NCI-H187 (cell line): ENCODE measurements around the gene SHOC2.

Experiments used
- DNase-seq, 2 experiments: peaks; one replicate each; lab custom pipeline; 2025; lab: John Stamatoyannopoulos, UW

SHOC2 gene

GRCh38 chr10:110946496-110946895 is 27.1 kb downstream of the SHOC2 start:
- DNase-seq, result no peak

GRCh38 chr10:110947061-110947595 is 27.7 kb downstream of the SHOC2 start:
- no peak for DNase-seq

- DNase-seq, result no peak
Measured at GRCh38 chr10:110951381-110951780, 32.0 kb downstream of the SHOC2 start.

- no peak for DNase-seq
Measured at GRCh38 chr10:110957606-110958005, 38.2 kb downstream of the SHOC2 start.

- no peak for DNase-seq
Measured at GRCh38 chr10:110959379-110960332, 40.3 kb downstream of the SHOC2 start.

- DNase-seq, result no peak
Measured at GRCh38 chr10:110960333-110960712, 40.9 kb downstream of the SHOC2 start.

GRCh38 chr10:110962443-110962842 is 43.0 kb downstream of the SHOC2 start:
- no peak for DNase-seq

GRCh38 chr10:110963162-110963561 is 43.8 kb downstream of the SHOC2 start:
- DNase-seq, result no peak

- DNase-seq, result no peak
Measured at GRCh38 chr10:110964681-110965080, 45.3 kb downstream of the SHOC2 start.

GRCh38 chr10:110965216-110965615 is 45.8 kb downstream of the SHOC2 start:
- DNase-seq, result no peak

- DNase-seq, result no peak
Measured at GRCh38 chr10:110966146-110966545, 46.7 kb downstream of the SHOC2 start.

GRCh38 chr10:110967009-110967630 is 47.7 kb downstream of the SHOC2 start:
- no peak for DNase-seq

GRCh38 chr10:110967645-110968044 is 48.2 kb downstream of the SHOC2 start:
- DNase-seq, result no peak

- no peak for DNase-seq
Measured at GRCh38 chr10:110969183-110969582, 49.8 kb downstream of the SHOC2 start.

GRCh38 chr10:110971638-110972037 is 52.2 kb downstream of the SHOC2 start:
- no peak for DNase-seq

GRCh38 chr10:110972231-110973134 is 53.1 kb downstream of the SHOC2 start:
- no peak for DNase-seq

GRCh38 chr10:110973400-110973799 is 54.0 kb downstream of the SHOC2 start:
- no peak for DNase-seq

- no peak for DNase-seq
Measured at GRCh38 chr10:110976577-110976976, 57.2 kb downstream of the SHOC2 start.

GRCh38 chr10:110977662-110978061 is 58.3 kb downstream of the SHOC2 start:
- DNase-seq, result no peak

GRCh38 chr10:110978204-110978603 is 58.8 kb downstream of the SHOC2 start:
- DNase-seq, result no peak

- no peak for DNase-seq
Measured at GRCh38 chr10:110979611-110980010, 60.2 kb downstream of the SHOC2 start.

- DNase-seq, result no peak
Measured at GRCh38 chr10:110980807-110981206, 61.4 kb downstream of the SHOC2 start.
